HG03565 (cell line): Measurements from ENCODE around the gene GLT8D2.

Source experiments
- ATAC-seq: cut with Tn5 transposase; IDR thresholded peaks from one replicate; pipeline ENCODE4 v1.9.1; 2021; ENCODE audit warnings: mild to moderate bottlenecking, moderate library complexity; ENCODE audit not compliant: unreplicated experiment

The GLT8D2 gene, protein sequence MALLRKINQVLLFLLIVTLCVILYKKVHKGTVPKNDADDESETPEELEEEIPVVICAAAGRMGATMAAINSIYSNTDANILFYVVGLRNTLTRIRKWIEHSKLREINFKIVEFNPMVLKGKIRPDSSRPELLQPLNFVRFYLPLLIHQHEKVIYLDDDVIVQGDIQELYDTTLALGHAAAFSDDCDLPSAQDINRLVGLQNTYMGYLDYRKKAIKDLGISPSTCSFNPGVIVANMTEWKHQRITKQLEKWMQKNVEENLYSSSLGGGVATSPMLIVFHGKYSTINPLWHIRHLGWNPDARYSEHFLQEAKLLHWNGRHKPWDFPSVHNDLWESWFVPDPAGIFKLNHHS

DNA sequence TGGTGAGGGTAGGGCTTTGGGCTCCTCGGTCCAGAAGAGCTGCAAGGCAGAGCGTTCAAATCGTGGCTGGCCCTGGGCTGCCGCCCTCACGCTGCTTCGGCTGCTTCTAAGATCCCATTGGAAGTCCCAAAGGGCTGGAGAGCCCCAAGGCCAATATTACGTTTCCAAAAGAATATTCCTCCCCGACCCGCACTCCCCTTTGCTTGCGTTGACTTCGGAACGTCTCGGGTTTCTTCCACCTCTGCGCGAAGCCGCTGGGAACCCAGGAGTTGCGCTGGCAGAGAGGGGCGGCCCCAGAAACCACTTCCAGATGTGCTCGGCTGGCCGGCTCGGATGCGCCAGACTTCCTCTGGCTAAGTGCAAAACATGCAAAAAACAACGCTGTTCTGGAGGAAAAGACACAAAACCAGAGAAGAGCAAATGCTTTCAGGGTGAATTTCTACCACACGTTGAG, at the start of gene GLT8D2:
GLT8D2 (minus strand) TSS at position 285 of the 454 bp plus-strand sequence. CDS start 30,539 bp downstream, outside the sequence.
- no peak for ATAC-seq

DNA sequence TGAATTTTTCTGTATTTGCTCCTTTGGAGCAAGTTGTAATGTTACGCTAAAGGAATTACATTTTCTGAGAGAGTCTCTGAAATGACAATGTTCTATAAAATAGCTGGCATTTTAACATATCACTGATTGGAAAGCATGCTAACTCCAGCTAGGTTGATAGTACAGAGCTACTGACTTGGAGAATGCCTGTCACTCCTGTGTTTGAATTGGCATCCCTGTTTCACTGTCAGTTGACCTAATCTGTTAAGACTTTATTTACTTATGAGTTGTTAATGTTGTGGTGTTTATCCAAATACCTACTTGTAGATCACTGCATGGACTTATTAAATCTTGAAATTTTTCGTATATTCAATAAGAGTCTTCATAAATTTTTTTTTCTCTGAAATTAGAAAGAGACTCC, 48.0 kb upstream of the GLT8D2 start:
- no peak for ATAC-seq

DNA sequence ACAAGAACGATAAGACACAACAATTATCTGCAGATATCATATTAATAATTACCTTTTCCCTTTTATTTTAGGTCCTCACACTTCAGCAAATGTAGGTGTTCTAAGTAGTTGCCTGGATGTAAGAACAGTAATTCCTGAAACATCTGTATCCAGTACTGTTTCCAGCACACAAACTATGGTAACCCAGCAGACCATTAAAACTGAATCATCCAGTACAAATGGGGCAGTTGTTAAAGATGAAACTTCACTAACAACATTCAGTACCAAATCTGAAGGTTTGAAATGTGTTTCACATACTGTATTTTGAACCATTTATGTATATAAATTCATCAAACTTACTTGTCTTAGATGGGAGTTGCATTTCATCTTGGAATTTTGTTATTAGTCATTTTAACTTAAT, 45.3 kb upstream of the GLT8D2 start:
- ATAC-seq: no peak

DNA sequence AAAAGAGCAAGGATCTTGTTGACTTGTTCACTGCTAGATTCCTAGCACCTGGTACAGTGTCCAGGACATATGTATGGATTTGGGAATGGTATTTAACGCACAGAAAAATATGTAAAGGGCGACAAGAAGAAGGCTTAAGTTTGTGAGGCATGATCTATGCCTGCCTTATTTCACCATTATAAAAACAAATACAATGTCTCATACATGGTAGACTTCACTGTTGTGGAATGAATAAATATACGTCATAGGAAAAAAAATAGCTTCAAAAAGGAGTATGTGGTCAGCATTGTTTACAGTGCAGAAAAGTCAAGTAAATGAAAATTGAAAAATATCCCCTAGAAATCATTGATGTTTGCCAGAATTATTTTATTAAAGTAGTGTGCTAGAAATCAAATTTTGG, 44.3 kb upstream of the GLT8D2 start:
- ATAC-seq: no peak

DNA sequence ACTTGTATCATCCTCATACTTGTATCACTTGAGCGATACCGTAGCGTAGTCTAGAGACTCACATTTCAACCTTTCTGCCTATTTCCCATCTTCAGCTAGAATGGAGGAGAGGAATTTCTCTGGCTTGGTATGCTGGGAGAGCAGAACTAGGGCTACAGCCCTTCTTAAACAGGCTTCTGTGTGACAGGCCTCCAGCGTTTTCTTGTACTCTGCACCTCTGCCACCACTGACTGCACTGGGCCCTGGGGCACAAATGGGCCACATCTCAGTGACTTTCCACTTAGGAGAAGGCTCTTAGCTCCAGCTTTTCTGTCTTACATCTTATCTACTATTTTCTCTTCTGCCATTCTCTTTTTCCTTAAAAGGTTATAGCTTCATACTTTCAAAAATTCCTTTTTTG, 41.1 kb upstream of the GLT8D2 start:
- ATAC-seq: no peak

DNA sequence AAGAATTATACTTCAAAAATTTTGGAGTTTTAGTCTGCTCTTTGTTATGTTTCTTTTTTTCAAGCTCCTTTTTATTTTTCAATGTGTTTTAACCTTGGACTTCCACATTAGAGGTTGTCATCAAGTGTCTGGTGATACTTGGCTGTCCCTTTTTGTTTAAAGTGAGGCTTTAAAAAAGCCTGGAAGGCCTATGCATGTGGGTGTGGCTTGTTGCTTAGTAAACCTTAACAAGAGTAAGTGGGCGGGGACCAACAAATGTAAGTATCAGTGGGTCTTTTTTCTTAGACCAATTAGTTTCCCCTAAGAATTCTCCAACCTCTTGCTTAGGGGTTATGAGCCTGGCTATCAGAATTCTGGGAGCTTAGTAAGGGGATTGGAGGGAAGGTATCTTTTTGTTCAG, 40.7 kb upstream of the GLT8D2 start:
- ATAC-seq: no peak

DNA sequence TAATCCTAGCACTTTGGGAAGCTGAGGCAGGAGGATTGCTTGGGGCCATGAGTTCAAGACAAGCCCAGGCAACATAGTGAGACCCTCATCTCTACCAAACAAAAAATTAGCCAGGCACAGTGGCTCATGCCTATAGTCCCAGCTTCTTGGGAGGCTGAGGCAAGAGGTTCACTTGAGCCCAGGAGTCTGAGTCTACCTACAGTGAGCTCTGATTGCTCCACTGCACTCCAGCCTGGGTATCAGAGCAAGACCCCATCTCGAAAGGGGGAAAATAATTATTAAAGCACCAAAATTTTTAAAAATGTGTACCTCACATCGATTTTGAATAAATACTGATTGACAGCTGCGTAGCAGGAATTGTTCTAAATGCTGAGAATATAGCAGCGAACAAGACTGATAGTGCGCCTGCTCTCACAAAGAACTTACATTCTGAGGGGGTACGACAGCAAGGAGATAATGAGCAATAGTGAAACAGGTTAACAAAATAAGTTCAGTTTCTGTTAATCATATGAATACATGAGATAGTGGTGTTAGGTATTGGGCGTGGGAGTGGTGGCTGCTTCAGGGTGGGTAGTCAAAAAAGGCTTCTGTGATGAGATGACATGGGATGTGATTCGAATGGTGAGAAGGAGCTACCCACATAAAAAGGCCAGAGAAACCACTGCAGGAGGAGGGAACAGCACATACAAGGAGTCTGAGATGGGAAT, 33.9 kb upstream of the GLT8D2 start:
- peak; percentile 88 for ATAC-seq

DNA sequence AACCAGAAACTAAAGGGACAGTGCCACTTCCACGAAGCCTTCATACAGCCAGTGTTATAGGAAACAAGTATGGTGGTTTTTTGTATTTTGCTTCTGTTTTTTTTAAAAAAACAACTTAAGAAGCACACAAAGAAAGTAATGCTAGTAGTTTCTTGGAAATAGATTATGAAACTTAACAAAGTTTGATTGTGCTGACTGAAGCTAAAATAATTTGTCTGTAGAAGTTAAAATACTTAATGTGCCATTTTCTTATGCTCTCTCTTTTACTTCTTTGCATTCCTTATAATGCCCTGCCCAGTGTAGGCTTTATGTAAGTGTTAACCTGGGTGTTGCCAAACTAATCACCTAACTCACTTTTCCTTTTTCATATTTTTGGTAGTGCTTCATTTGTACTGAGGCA, 30.8 kb upstream of the GLT8D2 start:
- ATAC-seq: no peak

DNA sequence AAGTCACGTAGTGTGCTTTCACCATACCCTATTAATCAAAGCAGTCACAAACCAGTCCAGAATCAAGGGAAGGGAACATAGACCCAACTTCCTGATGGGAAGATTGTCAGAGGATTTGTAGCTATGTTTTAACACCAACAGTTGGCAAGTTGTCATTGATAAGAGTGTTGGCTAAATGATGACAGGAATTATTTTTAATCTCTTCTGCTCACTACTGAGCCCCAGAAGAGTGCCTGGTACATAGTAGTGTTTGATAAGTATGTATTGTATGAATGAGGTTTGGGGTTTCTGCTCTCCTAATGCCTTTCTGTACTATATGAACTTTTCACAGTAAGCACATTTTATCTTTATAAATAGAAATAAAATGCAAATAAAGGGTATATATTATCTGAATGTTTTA, 29.0 kb upstream of the GLT8D2 start:
- no peak for ATAC-seq

DNA sequence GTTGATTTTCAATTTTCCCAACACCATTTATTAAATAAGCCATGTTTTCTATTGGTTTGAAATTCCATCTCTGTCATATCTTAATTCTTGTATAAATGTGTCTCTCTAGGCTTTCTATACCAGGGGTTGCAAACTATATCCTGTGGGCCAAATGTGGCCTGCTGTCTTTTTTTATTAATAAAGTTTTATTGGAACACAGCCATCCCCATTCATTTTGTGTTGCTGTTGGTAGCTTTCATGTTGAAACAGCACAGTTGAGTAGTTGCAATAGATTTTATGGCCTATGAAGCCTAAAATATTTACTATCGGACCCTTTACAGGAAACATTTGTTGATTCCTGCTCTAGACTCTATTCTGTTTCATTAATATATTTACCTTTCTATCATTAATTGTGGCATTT, 23.7 kb upstream of the GLT8D2 start:
- ATAC-seq: no peak

DNA sequence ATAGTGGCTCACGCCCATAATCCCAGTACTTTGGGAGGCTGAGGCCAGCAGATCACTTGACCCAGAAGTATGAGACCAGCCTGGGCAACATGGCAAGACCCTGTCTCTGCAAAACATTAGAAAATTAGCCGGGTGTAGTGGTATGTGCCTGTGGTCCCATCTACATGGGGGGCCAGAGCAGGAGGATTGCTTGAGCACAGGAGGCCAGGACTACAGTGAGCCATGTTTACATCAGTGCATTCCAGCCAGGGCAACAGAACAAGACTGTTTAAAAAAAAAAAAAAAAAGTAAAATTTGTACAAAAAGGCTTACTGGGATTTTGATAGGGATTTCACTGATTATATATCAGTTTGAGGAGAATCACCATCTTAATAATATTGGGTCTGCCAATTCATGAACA, 22.1 kb upstream of the GLT8D2 start:
- ATAC-seq: no peak

DNA sequence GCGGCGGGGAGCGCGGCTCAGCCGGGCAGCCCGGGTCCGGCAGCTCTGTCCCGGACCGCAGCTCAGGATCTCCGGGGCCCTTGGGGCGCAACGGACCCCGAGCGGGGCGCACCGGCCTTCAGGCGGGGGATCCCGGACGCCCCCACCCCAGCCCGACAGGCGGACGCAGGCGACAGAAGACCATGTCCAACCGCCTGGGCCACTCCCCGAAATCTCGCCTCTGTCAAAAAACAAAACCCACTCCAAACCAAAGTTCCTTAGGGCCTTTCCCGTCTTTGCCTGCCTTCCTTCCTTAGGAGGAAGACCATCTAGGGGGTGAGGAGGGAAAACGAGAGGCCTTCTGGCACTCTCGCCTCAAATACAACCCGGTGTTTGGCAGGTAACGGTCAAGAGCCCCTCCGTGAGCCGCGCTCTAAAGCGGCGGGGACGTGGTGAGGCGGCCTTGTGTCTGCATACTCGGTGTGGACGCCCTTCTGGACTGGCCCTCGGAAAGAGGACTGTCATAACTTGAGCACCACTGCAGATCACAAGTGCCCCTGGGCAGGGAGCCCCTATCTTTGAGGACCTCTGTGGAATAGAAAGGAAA, 14.9 kb upstream of the GLT8D2 start:
- ATAC-seq: no peak

DNA sequence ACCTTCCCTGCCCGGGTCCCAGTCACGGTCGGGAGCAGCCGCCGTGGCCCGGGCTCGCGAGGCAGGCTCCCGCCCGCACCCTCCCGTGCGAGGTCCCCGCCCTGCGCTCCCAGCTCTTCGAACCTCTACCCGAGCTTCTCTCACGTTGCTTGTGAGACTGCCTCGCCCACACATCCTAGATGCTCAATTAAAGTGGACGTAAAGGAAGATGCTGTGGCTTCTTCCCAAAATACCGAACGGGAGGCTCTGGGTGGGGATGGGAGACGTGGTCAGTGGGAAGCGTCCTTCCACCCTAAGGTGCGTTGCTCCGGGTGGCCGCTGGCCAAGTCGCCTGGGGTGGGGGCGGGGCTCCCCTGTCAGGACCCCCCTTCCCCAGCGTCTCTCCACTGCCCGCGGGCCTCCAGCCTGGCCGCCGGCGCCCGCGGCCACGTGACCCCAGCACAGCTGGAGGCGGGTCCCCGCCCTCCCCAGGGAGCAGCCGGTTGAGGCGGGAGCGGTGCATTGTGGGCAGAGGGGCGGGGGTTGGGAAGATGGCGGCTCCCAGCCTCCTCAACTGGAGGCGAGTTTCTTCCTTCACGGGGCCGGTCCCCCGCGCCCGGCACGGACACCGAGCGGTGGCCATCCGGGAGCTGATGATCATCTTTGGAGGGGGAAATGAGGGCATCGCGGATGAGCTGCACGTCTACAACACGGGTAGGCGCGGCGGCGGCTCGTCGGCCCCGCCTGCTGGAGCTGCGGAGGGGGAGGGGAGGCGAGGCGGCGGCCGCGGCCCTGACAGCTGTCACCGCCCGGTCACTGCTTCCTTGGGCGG, 14.2 kb upstream of the GLT8D2 start, which contains the start of gene HCFC2:
HCFC2 (plus strand) TSS at position 501 of the 811 bp plus-strand sequence; CDS start at position 531, 30 bp downstream.
- peak; percentile 79 for ATAC-seq

DNA sequence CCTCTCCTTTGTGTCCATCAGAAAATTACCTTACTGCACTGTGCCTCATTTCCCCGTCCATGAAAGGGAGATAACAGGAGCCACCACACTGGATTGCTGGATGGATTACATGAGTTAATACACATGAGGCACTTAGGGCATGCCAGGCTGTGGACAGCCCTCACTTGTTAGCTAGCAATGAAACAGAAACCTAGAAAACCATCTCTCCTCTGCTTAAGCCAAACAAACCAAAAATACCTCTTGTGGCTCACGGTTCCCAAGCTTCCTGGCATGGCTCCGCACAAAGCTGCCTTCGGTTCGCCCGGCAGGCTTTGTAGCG, 13.7 kb upstream of the GLT8D2 start:
- peak; percentile 16 for ATAC-seq

DNA sequence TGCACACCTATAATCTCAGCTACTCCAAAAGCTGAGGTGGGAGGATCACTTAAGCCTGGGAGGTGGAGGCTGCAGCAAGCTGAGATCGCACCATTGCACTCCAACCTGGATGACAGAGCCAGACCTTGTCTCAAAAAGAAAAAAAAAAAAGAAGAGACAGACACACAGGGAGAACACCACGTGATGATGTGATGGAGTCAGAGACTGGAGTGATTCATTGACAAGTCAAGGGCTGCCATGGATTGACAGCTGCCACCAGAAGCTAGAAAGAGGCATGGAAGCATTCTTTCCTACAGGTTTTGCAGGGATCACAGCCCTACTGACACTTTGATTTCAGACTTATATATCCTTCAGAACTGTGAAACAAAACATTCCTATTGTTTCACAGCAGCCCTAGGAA, 10.8 kb upstream of the GLT8D2 start:
- no peak for ATAC-seq

DNA sequence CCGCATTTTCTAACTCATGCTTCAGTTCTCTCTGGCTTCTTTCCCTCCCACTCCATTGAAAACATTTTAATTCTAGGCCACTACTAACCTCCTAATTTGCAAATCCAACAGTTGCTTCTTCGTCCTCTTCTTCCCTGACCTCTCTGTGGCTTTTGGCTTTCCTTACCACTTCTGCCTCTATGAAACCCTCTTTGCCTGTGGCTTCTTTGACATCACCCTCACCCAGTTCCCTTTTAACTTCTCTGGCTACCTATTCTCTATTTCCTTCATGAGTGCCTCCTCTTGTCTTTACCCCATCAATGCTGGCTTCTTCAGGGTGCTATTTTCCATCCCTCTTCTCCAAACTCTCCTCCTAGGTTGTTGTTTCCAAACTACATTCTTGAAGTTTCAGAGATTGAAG, 10.0 kb upstream of the GLT8D2 start:
- ATAC-seq: no peak

DNA sequence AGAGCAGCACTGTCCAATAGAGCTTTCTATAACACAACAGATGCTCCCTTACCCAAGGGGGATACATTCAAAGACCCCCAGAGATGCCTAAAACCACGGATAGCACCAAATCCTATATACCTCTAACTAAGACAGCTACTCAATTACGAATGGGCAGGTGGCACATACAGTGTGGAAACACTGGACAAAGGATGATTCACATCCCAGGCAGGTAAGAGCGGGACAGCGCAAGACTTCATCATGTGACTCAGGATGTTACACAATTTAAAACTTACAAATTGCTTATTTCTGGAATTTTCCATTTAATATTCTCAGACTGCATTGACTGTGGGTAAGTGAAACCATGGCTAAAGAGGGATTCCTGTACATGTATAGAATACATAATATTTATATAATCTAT, 8.8 kb upstream of the GLT8D2 start:
- no peak for ATAC-seq

DNA sequence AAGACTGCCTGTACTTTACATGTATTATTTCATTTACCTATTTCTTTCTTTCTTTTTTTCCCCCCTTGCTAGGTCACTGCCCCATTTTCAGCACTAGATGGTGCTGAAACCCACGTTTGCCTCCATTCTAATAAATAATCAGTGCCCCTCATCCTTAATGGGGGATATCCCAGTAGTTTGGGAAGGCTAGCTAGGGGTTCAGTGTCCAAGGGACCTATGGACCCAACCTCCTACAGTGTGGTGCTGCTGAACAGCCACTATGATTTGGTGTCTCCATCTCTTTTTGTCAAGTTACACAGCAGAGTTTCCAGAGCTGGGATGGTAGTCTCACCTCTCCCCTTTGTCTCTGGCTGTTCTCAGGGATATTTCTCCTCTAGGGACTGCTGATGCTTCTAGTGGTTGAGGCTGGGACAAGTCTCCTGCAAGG, 7.8 kb upstream of the GLT8D2 start:
- no peak for ATAC-seq

DNA sequence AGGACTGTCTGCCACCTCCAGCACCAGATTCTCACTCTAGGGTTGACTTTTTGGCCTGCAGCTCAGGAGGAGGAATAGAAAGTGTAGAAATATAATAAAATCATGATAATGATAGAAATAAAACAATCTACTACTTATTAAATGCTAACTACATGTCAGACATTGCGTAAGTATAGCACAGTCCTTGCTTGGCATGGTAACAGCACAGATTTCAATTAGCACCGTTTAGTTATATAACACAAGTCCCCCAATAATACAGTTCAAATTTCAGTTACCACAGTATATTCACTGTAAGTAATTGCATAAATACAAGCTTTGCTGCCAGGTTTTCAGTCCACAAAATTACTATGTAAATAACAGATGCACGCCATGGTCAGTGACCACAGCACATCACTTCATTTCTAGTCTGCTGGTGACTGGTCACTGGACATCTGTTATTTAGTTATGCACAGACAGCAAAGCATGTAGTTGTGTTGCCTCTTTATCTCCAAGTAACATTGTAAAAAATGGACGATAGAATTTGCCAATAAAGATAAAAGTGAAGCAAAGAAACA, 6.5 kb upstream of the GLT8D2 start:
- ATAC-seq: no peak

DNA sequence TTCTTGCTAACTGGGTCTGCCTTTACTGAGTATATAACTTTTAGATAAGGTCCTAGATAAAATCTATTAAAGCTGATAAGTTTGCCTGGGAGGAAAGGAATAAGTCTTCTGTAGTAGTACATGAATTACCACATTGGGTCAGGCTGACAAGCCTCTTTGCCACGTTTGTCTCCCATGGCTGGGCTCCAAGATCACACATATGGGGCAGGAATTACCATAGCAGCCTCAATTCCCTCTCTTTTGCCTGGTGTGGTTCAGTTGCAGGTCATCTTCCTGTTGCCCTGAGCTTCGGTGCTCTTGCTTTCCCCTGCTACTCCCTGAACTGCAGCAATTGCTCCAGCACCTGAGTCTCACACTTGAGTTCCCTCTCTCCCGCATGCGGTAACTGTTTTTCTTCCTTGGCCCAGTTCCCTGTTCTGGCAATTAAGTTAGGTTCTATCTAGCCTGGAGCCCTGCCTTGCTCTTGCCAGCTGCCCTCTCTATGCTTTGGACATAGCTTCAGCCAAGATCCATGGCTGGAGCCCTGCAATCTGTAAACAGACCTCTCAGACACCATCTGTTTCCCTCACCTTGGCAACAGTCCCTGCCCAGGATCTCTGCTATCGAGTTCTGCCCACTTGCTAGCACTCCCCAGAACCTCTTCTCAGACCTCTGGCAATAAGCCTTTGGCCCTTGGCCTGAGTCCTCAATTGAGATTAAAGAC, 5.8 kb upstream of the GLT8D2 start:
- ATAC-seq: no peak
